ENCODE measurements around the gene RYR2.

GRCh38 chr1:237619553-237619952 is 577.6 kb downstream of the RYR2 start:
- TF ChIP-seq GATA2 (IDR thresholded peaks at IDR 0.05; ENCODE audit: low read depth, low read length) (no peak), GATA3 (IDR thresholded peaks at IDR 0.05; ENCODE audit: low read depth, low read length) (no peak)

All from SH-SY5Y (cell line).